Measurements from ENCODE around the gene RFX2.
"Not testable (repeated sequence)": the region's sequence is repeated elsewhere in the genome, so short reads cannot be mapped to it uniquely, and the experiment has no call there.

RFX2 gene

GRCh38 chr19:6118043-6118442 is 7.7 kb upstream of the RFX2 start:
- no peak for TF ChIP-seq POLR2A (IDR thresholded peaks at IDR 0.05; ENCODE audit: low read depth, low read length)
- TF ChIP-seq TAF1 (IDR thresholded peaks at IDR 0.05; ENCODE audit: borderline replicate concordance, low read depth, low read length) = no peak
- TF ChIP-seq POLR2AphosphoS5 (IDR thresholded peaks at IDR 0.05; ENCODE audit: low read depth, low read length) = no peak
- DNase-seq (ENCODE audit: insufficient read length) (no peak), FAIRE-seq (no peak)

DNA sequence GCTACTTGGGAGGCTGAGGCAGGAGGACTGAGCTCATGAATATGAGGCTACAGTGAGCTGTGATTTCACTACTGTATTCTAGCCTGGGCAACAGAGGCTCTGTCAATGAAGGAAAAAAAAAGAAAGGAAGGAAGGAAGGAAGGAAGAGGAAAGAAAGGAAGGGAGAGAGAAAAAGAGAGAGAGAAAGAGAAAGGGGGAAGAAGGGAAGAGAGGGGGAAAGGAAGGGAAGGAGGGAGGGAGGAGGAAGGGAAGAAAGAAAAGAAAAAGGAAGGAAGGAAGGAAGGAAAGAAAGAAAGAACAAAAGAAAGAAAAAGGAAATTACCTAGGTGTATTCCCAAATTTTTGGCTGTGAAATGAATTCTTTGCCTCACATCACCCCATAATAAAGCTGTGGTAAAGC is 7.2 kb upstream of the RFX2 start:
- FAIRE-seq = no peak
- DNase-seq (ENCODE audit: insufficient read length) = no peak

DNA sequence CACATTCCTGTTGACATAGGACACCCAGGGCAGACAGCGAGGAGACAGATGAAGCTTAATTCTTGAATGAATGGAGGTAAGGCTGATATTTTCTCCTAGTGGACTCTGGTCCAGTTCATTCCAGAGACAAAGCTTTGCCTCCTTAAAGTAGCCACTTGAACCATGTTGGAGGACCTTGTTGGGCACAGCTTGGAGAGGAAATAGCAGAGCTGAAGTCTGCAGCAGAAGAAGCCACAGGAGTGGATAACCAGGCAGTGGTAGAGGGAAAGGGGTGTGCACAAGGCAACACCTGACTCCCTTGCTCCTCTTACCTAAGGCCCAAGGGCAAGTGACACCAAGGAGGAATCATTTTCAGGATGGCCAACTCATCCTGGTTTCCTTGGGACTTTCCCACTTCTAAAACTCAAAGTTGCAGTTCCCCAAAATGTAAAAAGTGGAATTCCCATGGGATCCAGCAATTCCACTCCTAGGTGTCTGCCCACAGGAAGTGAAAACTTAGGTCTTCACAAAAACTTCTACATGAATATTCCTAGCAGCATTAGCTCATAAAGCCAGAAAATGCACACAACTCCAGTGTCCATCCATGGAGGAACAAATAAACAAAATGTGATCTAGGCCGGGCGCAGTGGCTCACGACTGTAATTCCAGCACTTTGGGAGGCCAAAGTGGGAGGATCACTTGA is 6.6 kb upstream of the RFX2 start:
- no peak for TF ChIP-seq POLR2AphosphoS5 (IDR thresholded peaks at IDR 0.05; ENCODE audit: low read depth, low read length)
- no peak for TF ChIP-seq TAF1 (IDR thresholded peaks at IDR 0.05; ENCODE audit: borderline replicate concordance, low read depth, low read length)
- no peak for TF ChIP-seq POLR2A (IDR thresholded peaks at IDR 0.05; ENCODE audit: low read depth, low read length)
- DNase-seq (ENCODE audit: insufficient read length) (no peak), FAIRE-seq (no peak)

More for the DNA sequence above, 7.2 kb upstream of the RFX2 start:
- TF ChIP-seq POLR2A (IDR thresholded peaks at IDR 0.05; ENCODE audit: low read depth, low read length) (no peak), TAF1 (IDR thresholded peaks at IDR 0.05; ENCODE audit: borderline replicate concordance, low read depth, low read length) (no peak), POLR2AphosphoS5 (IDR thresholded peaks at IDR 0.05; ENCODE audit: low read depth, low read length) (no peak)

- FAIRE-seq (no peak), DNase-seq (ENCODE audit: insufficient read length) (no peak)
- TF ChIP-seq POLR2AphosphoS5 (IDR thresholded peaks at IDR 0.05; ENCODE audit: low read depth, low read length) = no peak
- TF ChIP-seq TAF1 (IDR thresholded peaks at IDR 0.05; ENCODE audit: borderline replicate concordance, low read depth, low read length) = no peak
- no peak for TF ChIP-seq POLR2A (IDR thresholded peaks at IDR 0.05; ENCODE audit: low read depth, low read length)
These were observed 5.7 kb upstream of the RFX2 start for GRCh38 chr19:6115992-6116391.

GRCh38 chr19:6113616-6114188 is 3.4 kb upstream of the RFX2 start:
- FAIRE-seq (no peak), DNase-seq (ENCODE audit: insufficient read length) (no peak)
- TF ChIP-seq POLR2A (IDR thresholded peaks at IDR 0.05; ENCODE audit: low read depth, low read length) (no peak), POLR2AphosphoS5 (IDR thresholded peaks at IDR 0.05; ENCODE audit: low read depth, low read length) (no peak), TAF1 (IDR thresholded peaks at IDR 0.05; ENCODE audit: borderline replicate concordance, low read depth, low read length) (no peak)

- no peak for FAIRE-seq
- no peak for TF ChIP-seq POLR2A (IDR thresholded peaks at IDR 0.05; ENCODE audit: low read depth, low read length)
- TF ChIP-seq POLR2AphosphoS5 (IDR thresholded peaks at IDR 0.05; ENCODE audit: low read depth, low read length) = no peak
- TF ChIP-seq TAF1 (IDR thresholded peaks at IDR 0.05; ENCODE audit: borderline replicate concordance, low read depth, low read length) = no peak
- DNase-seq (ENCODE audit: insufficient read length) = no peak
These were observed 353 bp downstream of the RFX2 start for GRCh38 chr19:6109947-6110346.

DNA sequence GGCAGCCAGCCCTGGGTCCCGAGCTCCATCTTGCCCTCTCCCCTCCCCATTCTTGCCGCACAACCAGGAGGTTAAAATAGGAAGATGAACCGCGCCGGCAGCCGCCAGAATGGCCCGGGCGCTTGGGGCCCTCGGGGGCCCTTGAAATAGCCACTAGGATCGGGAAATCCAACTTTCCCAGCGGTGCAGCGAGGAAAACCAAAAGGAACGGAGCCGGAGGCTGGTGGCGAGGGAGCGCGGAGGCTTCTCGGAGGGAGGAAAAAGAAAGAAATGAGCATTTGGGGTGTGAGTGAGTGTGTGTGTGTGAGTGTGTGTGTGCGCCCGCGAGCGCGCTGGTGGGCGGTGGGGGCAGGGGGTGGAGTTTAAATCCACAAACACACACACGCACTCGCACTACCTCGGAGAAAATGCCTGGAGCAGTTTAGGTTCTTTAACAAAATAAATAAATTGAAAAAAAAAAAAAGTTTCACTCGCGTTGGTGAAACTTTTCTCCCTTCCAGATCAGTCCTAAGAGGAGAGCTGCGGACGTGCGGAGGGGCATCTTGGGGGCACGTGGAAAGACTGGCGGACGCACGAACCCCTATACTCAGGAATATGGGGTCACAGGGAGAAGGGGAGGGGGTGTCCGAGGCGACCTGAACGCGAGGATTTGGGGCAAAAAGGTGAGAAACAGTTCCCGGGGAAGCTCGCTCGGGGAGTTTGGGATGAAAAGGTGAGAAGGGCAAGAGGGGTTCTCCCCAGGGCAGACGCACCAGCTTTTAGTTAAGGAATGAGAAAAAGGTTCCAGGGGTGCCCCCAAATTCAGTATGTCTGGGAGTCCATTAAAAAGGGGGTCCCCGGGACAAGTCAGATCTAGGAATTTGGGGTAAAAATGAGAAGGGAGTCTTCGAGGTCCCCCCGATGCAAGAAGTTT is 1.3 kb downstream of the RFX2 start:
- FAIRE-seq (peak; percentile 51), DNase-seq (ENCODE audit: insufficient read length) (no peak)
- TF ChIP-seq TAF1 (IDR thresholded peaks at IDR 0.05; ENCODE audit: borderline replicate concordance, low read depth, low read length) (no peak), POLR2AphosphoS5 (IDR thresholded peaks at IDR 0.05; ENCODE audit: low read depth, low read length) (no peak), POLR2A (IDR thresholded peaks at IDR 0.05; ENCODE audit: low read depth, low read length) (no peak)

GRCh38 chr19:6106643-6107294 is 3.5 kb downstream of the RFX2 start:
- FAIRE-seq; DNase-seq (ENCODE audit: insufficient read length): not testable (repeated sequence)

DNA sequence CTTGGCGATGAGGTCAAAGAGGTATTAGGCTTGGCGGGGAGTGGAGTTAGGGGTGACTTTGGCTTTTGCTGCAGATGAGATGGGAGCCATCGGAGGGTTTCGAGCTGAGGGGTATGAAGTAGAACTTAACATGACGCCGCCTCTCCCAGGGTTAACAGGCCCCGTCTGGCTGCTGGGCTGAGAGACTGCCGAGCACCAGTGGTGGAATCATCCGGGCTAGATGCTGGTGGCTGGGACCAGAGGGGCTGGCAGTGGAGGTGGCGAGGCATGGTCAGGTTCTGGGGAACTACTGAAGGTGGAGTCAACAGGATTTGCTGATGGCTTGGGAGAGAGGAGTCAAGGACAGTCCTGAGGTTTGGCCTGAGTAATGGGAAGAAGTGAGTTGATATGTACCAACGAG is 4.9 kb downstream of the RFX2 start:
- FAIRE-seq = no peak
- TF ChIP-seq POLR2A (IDR thresholded peaks at IDR 0.05; ENCODE audit: low read depth, low read length) (no peak), POLR2AphosphoS5 (IDR thresholded peaks at IDR 0.05; ENCODE audit: low read depth, low read length) (no peak), TAF1 (IDR thresholded peaks at IDR 0.05; ENCODE audit: borderline replicate concordance, low read depth, low read length) (no peak)
- DNase-seq (ENCODE audit: insufficient read length) = no peak

- DNase-seq (ENCODE audit: insufficient read length) (no peak), FAIRE-seq (no peak)
- TF ChIP-seq POLR2AphosphoS5 (IDR thresholded peaks at IDR 0.05; ENCODE audit: low read depth, low read length) = no peak
- no peak for TF ChIP-seq POLR2A (IDR thresholded peaks at IDR 0.05; ENCODE audit: low read depth, low read length)
- no peak for TF ChIP-seq TAF1 (IDR thresholded peaks at IDR 0.05; ENCODE audit: borderline replicate concordance, low read depth, low read length)
These were observed 6.4 kb downstream of the RFX2 start for GRCh38 chr19:6103894-6104293.

GRCh38 chr19:6103217-6103644 is 7.1 kb downstream of the RFX2 start:
- FAIRE-seq = peak; percentile 76
- no peak for DNase-seq (ENCODE audit: insufficient read length)

More at GRCh38 chr19:6103217-6103644, 7.1 kb downstream of the RFX2 start:
- no peak for TF ChIP-seq POLR2AphosphoS5 (IDR thresholded peaks at IDR 0.05; ENCODE audit: low read depth, low read length)
- no peak for TF ChIP-seq POLR2A (IDR thresholded peaks at IDR 0.05; ENCODE audit: low read depth, low read length)
- TF ChIP-seq TAF1 (IDR thresholded peaks at IDR 0.05; ENCODE audit: borderline replicate concordance, low read depth, low read length) = no peak
